ENCODE results near the gene ELF4.

Gene ELF4

DNA sequence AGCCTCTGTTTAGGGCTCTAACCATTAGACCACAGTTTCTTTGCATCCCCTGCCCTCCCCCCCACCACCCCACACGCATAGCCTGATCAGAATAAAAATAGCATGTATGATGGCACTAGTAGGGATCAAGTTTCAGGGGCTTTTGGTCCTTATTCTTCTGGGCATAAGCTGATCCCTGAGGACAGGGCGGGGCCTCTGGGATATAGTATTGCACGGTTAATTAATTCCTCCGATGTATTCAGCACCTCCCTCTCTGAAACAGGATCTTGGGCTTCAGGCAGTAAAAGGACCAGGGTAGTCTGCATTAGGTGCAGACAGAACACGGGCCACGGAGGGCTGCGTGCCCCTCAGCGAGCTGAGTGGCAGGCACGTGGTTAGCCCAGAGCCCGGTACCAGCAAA, 57.1 kb downstream of the ELF4 start:
- no peak for DNase-seq

DNA sequence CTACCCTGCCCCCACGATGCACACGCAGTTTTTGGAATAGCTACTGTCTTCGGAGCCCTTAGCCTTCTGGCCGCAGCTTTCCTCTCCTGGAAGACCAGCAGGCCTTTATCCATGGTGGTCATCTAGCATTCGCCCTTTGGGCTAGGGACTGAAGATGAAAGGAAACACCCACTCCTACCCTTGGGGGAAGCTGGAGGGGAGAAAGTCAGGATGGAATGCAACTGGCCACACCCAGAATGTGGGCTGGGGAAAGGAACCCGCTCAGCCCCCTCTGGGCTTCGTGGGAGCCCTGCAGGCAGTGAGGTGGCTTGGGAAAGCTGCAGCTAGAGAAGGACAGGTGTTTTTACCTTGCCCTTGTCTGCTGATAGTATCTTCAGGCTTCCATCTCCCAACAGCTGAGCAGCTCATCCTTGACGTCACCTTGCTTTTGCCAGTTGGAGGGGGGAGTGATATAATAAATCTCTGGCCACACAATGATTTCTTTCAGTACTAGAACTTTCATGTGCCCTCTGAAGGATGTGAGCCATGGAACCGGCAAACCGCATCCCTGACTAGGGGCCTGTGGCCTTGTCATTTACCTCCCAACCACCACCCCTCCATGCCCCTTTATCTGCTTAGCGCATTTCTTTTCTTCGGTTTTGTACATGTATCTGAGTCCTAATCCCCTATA, 59.0 kb downstream of the ELF4 start:
- DNase-seq, result no peak

DNA sequence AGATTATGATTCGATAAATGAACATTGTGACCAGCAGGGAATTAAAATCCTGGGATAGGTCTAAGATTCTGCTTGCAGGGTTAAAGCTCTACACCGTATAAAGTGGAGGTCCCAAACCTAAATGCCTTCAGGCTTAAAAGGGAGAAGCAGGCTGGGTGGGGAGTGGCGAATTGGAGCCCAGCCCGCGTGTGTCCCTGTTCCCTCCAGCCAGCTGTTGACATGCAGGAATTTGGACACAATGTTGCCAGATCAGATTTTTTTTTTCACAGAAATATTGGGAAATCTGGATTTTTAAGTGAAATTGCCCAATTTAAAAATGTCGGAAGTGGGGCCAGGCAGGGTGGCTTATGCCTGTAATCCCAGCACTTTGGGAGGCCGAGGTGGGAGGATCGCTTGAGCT, 60.5 kb downstream of the ELF4 start:
- DNase-seq, result no peak

DNA sequence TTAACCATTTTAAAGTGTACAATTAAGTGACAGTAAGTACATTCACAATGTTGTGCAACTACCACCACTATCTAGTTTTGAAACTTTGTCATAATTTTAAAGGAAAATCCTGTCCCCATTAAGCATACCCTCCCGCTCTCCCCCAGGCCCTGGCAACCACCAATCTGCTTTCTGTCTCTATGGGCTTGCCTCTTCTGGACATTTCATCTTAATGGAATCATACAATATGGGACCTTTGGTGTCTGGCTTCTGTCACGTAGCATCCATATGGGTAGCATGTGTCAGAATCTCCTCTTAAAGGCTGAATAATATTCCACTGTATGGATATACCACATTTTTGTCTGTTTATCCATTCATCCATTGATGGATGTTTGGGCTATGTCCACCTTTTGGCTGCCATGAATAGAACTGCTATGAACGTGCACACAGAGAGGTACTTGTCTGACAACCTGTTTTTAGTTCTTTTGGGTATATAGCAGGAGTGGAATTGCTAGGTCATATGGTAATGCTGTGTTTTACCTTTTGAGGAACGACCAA, 61.5 kb downstream of the ELF4 start:
- DNase-seq, result no peak

DNA sequence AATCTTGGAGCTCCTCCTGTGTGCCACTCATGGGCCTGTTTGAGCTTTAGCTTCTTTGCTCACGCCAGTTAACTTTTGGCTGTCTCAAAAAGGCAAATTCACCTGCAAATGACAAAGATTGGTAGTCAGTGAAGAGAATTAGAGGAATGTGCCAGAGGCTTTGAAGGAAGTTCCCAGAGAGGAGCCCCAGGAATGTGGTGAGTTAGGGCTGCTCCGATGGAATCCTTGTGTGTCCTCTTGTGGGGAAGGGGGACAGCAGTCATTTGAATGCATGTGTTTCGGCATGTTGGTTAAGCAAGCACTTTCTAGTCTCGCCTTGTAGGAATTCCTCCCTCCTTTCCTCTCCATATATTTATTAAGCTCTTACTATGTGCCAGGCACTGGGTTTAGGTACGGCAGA, 62.9 kb downstream of the ELF4 start:
- no peak for DNase-seq

DNA sequence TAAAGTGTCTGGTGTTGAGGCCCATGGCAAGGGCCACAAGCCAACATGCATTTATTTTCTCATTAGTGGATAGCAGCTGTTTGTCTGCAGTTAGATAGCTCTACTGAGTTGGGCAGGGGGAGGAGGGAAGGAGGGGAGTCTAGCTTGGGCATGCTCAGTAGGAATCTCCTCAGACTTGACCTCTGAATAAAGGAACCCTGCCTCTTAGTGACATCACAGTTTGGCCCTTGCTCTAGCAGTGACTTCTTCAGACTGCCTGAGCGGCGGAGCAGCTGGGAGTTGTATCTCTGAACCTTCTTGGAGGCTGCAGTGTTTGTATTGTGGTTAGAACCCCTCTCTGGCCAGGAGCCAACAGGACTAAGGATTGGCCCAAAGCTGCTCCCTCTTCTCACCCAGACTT, 70.5 kb downstream of the ELF4 start:
- DNase-seq, result no peak

DNA sequence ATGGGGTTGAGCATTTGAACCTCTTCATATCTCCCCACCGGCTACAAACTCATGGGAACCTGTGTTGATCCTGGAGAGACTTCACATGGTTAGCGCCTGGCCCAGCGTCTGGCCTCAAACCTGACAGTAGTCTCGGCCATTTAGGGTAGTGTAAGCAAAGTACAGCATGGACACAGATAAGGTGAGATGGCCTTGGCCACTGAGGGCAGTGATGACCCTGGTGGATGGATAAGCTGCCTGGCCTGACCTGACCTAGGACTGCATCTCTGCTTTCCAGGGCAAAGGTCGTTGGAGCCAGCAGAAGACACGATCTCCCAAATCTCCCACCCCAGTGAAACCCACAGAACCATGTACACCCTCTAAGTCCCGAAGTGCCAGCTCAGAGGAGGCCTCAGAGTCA, 76.1 kb downstream of the ELF4 start:
- no peak for DNase-seq

DNA sequence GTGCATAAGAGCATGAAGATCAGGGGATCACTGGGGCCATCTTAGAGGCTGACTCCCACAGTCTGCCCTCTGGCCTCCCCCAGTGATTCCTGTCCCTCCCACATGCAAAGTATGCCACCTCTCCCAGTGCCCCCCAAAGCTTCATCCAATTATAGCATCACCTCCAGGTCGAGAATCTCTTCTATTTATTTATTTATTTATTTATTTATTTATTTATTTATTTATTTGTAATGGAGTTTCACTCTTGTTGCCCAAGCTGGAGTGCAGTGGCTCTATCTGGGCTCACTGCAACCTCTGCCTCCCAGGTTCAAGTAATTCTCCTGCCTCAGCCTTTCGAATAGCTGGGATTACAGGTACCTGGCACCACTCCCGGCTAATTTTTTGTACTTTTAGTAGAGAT, 77.7 kb downstream of the ELF4 start:
- DNase-seq, result no peak

DNA sequence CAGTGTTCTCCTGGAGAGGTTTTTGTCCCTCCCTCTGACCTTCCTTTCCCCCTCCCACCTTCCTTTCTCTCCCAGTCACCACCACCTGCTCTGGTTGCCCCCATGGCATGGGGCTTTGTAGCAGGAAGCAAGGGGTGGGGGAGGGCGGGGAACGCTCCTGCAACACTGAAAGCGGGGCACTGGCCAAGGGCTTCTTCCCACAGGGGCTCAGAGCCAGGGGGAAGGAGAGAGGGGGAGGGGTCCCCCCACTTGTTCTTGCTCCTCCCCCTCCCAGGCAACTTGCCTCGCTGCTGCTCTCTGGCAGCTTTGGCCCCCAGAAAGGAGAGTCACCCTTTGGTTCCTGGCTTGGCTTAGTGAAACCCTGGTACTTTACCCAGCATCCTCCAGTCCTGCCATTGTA, 79.5 kb downstream of the ELF4 start:
- peak in 26 of 58 donors; percentile 0 to 42 (median 8) for DNase-seq

DNA sequence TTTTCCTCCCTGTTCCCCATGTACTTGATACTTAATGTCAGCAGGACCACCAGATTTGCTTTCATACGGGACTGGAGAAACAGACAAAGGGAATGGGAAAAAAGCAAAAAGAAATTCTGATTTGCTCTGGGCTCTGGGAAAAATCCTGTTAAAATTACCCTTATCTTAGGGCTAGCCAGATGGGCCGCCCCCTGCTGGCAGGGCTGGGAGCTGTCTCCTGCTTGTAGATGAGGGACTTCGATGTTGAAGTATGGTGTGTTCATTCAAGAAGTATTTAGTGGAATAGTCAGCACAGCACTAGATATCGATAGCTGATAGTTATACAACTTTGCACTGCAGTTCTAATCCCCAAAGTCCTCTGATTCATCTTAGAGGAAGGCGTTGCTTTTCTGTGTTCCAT, 82.1 kb downstream of the ELF4 start:
- peak in 7 of 58 donors; percentile 0 to 23 (median 1) for DNase-seq

DNA sequence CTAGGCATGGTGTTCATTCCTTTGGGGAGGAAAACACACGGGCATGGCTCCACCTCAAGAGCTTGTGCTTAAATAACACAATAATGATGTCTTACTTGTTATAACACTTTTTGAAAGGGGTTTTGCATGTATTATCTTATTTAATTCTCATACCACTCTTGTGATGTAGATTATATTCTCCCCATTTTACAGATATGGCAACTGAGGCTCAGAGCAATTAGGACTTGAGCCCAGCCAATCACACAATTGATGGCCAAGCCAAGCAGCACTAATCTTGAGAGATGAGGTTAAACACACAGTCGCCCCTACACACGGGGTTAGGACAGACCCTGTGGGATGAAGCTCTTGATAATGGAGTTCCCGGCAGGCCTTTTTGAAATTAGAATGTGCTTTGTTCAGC, 82.7 kb downstream of the ELF4 start:
- no peak for DNase-seq

DNA sequence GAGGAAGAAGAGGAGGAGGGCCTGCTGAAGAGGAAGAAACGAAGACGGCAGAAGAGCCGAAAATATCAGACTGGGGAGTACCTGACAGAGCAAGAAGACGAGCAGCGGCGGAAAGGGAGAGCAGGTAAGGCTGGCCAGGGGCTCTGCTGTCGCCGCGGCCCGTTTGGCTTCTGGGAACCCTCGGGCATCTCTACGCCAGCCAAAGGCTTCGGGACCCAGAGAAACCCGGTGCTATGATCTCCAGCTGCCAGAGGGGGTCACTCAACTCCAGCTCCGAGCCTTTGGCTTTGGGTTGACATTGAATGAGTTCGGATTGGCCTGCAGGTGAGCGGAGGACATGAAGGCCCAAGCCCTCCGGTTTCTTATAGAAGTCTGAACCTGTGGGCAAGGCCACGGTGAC, 85.0 kb downstream of the ELF4 start:
- DNase-seq, result peak in 2 of 58 donors; percentile 0 to 1

DNA sequence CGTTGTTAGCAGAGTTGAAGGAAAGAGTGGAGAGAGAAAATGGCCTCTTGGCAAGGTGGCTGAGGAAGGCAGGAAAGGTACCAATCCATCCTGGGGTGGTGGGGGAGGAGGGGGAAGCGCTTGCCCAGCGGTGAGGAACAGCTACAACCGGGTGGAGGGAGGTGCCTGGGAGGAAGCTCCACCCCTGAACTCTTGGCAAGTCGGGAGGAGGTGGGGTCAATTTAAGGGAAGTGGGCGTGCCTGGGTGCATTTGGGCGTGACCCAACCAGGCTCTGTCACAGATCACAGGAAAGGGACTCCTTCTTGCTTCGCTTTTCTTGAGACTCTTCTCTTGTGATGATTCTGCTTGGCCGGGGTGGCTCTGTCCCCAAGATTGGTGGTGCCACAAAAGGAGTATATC, 86.2 kb downstream of the ELF4 start:
- DNase-seq, result peak in 19 of 58 donors; percentile 0 to 22 (median 4)

DNA sequence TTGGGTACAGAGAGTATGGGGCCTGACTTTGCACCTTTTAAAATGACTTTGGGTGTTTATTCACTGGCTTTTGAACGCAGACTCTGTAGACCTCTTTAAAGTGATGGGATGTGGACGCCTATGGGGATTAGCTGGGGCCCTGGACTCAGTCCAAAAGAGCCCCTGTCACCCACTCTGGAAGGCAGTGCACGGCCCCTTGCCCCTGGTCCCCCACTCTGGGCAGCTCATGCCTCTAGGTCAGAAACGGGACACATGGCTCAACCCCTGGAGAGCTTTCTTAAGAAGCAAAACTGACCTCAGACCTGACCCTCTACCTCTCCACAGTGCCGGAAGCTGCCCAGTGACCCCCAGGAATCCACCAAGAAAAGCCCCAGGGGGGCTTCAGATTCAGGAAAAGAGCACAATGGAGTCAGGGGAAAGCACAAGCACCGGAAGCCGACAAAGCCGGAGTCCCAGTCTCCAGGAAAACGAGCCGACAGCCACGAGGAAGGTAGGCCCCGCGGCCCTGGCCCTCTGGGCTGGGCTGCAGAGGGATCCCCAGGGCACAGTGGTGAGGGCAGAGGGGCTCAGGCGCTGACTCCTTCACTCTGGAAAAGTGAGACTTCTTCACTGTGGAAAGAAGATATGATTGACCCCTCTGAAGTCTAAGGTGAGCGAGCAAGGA, 89.5 kb downstream of the ELF4 start:
- no peak for DNase-seq

DNA sequence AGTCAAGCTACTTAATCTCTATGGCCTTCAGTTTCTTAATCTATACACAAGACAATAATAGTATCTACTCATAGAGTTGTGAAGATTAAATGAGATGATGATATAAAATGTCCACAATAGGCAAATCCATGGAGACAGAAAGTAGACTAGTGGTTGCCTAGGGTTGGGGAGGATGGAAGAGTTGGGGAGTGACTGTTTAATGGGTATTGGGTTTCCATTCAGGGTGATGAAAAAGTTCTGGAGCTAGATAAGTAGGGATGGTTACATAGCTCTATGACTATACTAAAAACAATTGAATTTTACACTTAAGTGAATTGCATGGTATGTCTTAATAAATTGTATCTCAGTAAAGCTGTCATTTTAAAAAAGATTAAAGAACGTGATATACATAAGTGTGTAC, 92.2 kb downstream of the ELF4 start:
- no peak for DNase-seq

DNA sequence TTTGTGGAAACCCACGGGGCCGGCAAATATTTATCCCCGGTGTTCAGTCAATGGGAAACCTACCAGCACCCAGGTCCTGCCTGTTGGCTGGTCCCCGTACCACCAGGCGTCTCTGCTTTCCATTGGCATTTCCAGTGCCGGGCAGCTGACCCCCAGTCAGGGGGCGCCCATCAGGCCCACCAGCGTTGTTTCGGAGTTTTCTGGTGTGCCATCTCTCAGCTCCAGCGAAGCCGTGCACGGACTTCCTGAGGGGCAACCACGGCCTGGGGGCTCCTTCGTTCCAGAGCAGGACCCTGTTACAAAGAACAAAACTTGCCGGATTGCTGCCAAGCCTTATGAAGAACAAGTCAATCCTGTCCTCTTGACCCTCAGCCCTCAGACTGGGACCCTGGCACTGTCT, 95.1 kb downstream of the ELF4 start:
- DNase-seq, result no peak

Measured in anterior cingulate cortex (tissue), 58 donors.